Fibroblast of the aortic adventitia (primary cell): ENCODE measurements around the gene RHPN2. TPM values are rescaled to one million over a fixed set of nuclear protein-coding genes. Genes with fewer than 3 reads are reported as not detected.

Experiments
- DNase-seq: peaks from one replicate; pipeline ENCODE4 v3.0.0-alpha.2; 2010; ENCODE audit warnings: low read depth
- H3K4me3 ChIP-seq: 2 replicates; pipeline ENCODE4 v1.5.1; 2011; ENCODE audit warnings: low read depth, mild to moderate bottlenecking, control low read depth, low read length, moderate library complexity
- total RNA-seq: library from RNA; depleted of rRNA; stranded (reverse); fragments of >200 nt; gene quantifications from 2 replicates; pipeline ENCODE4 v1.2.3, GENCODE V29; 2012; ENCODE audit warnings: low replicate concordance
- TF ChIP-seq, protein P1 (sequence below): IDR thresholded peaks from 2 replicates; pipeline ENCODE4 v1.5.1; 2011; ENCODE audit warnings: mild to moderate bottlenecking, low read length, control low read depth, inconsistent platforms; ENCODE audit not compliant: insufficient read depth

RHPN2 gene
- total RNA-seq, 1 donor: 2.3 TPM

DNA sequence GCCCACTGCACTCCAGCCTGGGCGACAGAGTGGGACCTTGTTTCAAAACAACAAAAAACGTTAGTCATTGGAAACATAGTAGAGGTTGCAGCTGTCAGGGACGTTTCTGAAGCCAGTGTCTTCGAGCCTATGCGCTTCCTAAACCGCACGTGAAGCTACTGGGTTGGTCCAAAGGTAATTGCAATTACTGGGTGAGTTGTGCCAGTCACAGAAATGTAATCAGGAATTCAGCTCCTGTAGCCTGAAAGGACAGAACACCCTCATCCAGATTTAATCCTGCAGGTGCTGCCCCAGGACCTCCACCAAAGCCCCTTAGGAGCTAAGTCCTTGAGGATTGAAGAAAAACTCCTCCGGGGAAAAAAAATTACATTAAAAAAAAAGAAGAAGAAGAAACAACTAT lies 2.4 kb upstream of the RHPN2 start:
- H3K4me3 ChIP-seq: no peak overlapping the region
- TF ChIP-seq, protein P1, sequence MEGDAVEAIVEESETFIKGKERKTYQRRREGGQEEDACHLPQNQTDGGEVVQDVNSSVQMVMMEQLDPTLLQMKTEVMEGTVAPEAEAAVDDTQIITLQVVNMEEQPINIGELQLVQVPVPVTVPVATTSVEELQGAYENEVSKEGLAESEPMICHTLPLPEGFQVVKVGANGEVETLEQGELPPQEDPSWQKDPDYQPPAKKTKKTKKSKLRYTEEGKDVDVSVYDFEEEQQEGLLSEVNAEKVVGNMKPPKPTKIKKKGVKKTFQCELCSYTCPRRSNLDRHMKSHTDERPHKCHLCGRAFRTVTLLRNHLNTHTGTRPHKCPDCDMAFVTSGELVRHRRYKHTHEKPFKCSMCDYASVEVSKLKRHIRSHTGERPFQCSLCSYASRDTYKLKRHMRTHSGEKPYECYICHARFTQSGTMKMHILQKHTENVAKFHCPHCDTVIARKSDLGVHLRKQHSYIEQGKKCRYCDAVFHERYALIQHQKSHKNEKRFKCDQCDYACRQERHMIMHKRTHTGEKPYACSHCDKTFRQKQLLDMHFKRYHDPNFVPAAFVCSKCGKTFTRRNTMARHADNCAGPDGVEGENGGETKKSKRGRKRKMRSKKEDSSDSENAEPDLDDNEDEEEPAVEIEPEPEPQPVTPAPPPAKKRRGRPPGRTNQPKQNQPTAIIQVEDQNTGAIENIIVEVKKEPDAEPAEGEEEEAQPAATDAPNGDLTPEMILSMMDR: no peak
- no peak for DNase-seq

DNA sequence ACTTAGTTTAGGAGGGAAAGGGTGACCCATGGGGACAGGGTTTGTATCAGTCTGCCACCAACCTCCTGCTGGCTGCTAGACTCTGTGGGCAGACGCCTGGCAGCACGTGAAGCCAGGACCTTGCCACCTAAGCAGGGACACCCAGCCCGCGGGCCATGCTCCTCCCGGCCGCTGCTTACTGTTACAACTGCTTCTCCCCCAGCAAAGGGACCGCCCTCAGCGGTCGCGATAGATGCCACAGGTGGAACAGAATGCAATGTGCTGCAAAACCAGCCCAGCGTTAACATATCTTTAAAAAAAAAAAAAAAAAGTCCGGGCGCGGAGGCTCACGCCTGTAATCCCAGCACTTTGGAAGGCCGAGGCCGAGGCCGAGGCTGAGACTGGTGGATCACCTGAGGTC lies 1.9 kb upstream of the RHPN2 start:
- no peak overlapping the region for H3K4me3 ChIP-seq
- DNase-seq: no peak
- TF ChIP-seq, protein P1: no peak

DNA sequence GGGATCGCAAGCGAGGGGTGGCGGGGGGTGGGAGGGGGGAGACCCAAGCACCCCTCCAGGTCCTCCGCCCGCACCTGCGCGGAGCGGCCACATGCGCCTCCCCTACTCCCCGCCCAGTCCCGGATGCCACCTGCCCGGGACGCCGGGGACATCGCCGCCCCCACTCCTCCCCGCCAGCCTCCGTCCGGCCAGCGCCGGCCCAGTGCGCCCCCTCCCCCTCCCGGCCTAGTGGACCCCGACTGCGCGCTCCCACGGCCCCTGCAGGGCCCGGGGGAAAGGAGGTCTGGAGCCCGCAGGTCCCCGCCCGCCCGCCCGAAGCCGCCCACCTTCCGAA lies 263 bp downstream of the RHPN2 start:
- no peak for DNase-seq
- TF ChIP-seq, protein P1: no peak
- peak overlapping the region; percentile 73 for H3K4me3 ChIP-seq

DNA sequence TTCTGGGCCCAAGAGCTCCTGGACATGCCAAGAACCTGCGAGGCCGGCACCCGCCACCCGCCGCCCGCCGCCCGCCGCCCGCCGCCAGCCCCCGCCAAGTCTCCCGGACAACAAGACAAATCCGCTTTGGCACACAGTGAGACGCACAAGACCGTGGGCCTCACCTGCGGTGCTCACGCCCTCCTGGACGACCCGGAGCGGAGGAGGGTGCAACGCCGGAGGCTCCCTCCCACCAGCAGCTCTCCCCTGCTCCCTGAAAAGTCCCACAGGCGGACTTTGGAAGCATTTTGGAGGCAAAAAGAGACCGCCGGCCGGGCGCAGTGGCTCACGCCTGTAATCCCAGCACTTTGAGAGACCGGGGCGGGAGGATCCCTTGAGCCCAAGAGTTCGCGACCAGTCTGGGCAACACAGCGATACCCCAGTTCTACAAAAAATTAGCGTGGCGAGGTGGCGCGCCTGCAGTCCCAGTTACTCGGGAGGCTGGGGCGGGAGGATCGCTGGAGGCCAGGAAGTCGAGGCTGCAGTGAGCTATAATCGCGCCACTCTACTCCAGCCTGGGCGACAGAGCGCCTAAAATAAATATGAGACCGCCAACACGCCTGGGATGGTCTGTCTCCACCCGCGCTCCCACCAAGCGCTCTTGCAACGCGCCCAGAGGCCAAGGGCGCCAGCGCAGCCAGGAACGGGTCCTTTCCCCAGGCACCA lies 783 bp downstream of the RHPN2 start:
- TF ChIP-seq, protein P1: peak; percentile 16
- peak; percentile 10 for DNase-seq
- peak overlapping the region; percentile 73 for H3K4me3 ChIP-seq

DNA sequence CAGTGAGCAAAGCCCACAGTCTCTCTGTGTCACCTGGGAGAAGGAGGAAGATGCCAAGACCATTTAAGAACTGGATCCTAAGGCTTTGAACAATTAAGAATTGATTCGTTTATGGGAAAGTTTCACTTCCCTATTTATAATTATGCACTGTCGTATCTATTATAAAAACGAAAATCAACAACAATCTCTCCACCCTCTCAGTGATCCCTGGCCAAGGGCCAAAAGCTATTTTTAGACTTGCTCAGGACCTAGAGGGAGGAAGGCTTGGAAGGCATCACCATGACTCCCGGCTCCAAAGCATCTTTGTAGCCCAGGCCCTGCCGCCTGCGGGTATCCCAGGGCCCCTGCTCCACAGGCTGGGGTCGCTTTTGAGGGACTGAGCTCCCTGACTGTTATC lies 1.3 kb downstream of the RHPN2 start:
- TF ChIP-seq, protein P1: no peak
- DNase-seq: peak; percentile 66
- peak overlapping the region; percentile 73 for H3K4me3 ChIP-seq

DNA sequence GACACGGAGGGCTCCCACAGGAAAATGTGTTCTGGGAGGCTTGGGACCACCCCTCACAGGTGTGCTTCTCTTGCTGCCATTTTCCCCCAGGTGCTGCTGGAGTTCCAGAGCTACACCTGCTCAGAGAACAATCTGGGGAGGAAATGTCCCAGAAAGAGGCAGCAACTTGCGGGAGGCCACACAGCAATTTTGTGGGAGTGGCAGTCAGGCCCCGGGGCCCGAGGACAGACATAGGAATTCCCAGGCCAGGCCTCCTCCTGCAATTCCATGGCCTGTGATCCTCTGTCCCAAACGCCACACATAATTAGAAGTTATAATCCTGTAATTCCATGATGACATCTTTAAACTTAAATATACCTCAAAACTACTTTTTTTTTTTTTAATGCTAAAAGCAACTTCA lies 1.8 kb downstream of the RHPN2 start:
- DNase-seq: no peak
- TF ChIP-seq, protein P1: no peak
- H3K4me3 ChIP-seq: no peak overlapping the region

DNA sequence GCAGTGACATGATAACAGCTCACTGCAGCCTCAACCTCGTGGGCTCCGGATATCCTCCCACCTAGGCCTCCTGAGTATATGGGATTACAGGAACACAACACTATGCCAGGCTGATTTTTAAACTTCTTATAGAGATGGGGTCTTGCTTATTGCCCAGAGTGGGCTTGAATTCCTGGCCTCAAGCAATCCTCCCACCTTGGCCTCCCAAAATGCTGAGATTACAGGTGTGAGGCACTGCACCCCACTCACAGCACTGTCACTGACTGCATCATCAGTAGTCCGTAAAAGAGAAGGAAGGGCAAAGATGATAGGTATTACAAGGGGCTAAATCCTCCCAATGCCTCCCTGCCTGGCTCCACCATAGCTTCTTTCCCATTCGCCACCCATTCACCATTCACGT lies 4.1 kb downstream of the RHPN2 start:
- H3K4me3 ChIP-seq: no peak overlapping the region
- no peak for DNase-seq
- TF ChIP-seq, protein P1: no peak
